Measurements from ENCODE around the gene IQCF2.

The IQCF2 gene

GRCh38 chr3:51874411-51874810 lies 13.0 kb downstream of the IQCF2 start:
- no peak for DNase-seq (ENCODE audit: low read depth, low spot score)
- POLR2A ChIA-PET: no interaction called here
- CTCF ChIA-PET: no interaction called here
- H3K4me3 ChIP-seq (ENCODE audit: low read depth, low read length): no peak overlapping the region
- no peak for TF ChIP-seq CTCF (IDR thresholded peaks at IDR 0.05; ENCODE audit: insufficient read depth, low read length, missing control alignments)

- DNase-seq (ENCODE audit: low read depth, low spot score): no peak
- no peak overlapping the region for H3K4me3 ChIP-seq (ENCODE audit: low read depth, low read length)
- no peak for TF ChIP-seq CTCF (IDR thresholded peaks at IDR 0.05; ENCODE audit: insufficient read depth, low read length, missing control alignments)
- CTCF ChIA-PET: no interaction called here
- POLR2A ChIA-PET: no interaction called here
Observed at GRCh38 chr3:51874889-51875288, 13.5 kb downstream of the IQCF2 start.

DNA sequence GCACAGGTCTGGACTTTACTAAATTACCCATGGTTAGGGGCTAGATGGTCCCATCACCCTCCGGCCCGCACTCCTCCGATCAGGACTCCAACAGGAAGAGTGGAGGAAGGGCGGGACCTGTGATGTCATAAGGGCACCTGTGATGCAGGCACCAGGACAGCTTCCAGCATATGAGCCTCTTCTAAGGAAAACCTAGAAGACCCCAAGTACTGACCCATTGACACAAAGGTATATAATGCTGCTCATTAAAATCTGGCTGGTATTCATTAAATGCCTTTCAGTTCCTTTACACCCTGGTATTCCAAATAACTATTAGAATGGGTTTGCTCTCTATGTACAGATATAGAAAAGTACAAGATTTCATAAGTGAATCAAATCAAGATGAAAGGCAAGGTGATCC lies 14.1 kb downstream of the IQCF2 start, which contains the start of gene IQCF5:
Gene IQCF5, minus strand, starts transcription at position 101 of the 400 bp plus-strand sequence. Its CDS starts 70 bp downstream, at position 31.
- DNase-seq (ENCODE audit: low read depth, low spot score): no peak
- POLR2A ChIA-PET: no interaction called here
- CTCF ChIA-PET: no interaction called here
- TF ChIP-seq CTCF (IDR thresholded peaks at IDR 0.05; ENCODE audit: insufficient read depth, low read length, missing control alignments): no peak
- H3K4me3 ChIP-seq (ENCODE audit: low read depth, low read length): no peak within 1 kb of the TSS

- ChIA-PET CTCF (no interaction called here), POLR2A (no interaction called here)
- DNase-seq (ENCODE audit: low read depth, low spot score): no peak
- no peak for TF ChIP-seq CTCF (IDR thresholded peaks at IDR 0.05; ENCODE audit: insufficient read depth, low read length, missing control alignments)
- no peak overlapping the region for H3K4me3 ChIP-seq (ENCODE audit: low read depth, low read length)
Observed at GRCh38 chr3:51876186-51876585, 14.8 kb downstream of the IQCF2 start.

- ChIA-PET POLR2A (no interaction called here), CTCF (no interaction called here)
- TF ChIP-seq CTCF (IDR thresholded peaks at IDR 0.05; ENCODE audit: insufficient read depth, low read length, missing control alignments): no peak
Observed at GRCh38 chr3:51879937-51880336, 18.5 kb downstream of the IQCF2 start.

GRCh38 chr3:51886447-51886846 lies 25.0 kb downstream of the IQCF2 start:
- H3K4me3 ChIP-seq (ENCODE audit: low read depth, low read length): no peak overlapping the region
- ChIA-PET CTCF (no interaction called here), POLR2A (no interaction called here)
- DNase-seq (ENCODE audit: low read depth, low spot score): no peak
- TF ChIP-seq CTCF (IDR thresholded peaks at IDR 0.05; ENCODE audit: insufficient read depth, low read length, missing control alignments): no peak

More at GRCh38 chr3:51879937-51880336, 18.5 kb downstream of the IQCF2 start:
- DNase-seq (ENCODE audit: low read depth, low spot score): no peak
- no peak overlapping the region for H3K4me3 ChIP-seq (ENCODE audit: low read depth, low read length)
